Mononuclear cell (primary cell): ENCODE measurements around the gene INAFM2. TPM values are rescaled to one million over a fixed set of nuclear protein-coding genes. Genes with fewer than 3 reads are reported as not detected.

Source experiments
- H3K27me3 ChIP-seq: 2 replicates; pipeline ENCODE4 v1.6.0; 2011; ENCODE audit warnings: low read length, control low read depth; ENCODE audit not compliant: insufficient read depth
- H3K4me1 ChIP-seq: 2 replicates; pipeline ENCODE4 v1.5.1; 2011; ENCODE audit warnings: mild to moderate bottlenecking, low read length, control low read depth; ENCODE audit not compliant: insufficient read depth
- H3K4me3 ChIP-seq: 2 replicates; pipeline ENCODE4 v1.5.1; 2011; ENCODE audit warnings: mild to moderate bottlenecking, low read length, moderate library complexity
- H3K9me3 ChIP-seq: 2 replicates; pipeline ENCODE4 v1.5.1; 2011; ENCODE audit warnings: low read depth, mild to moderate bottlenecking, control low read depth, low read length
- total RNA-seq: library from RNA; depleted of rRNA; stranded (reverse); fragments of >200 nt; gene quantifications from one replicate; pipeline ENCODE4 v1.2.3, GENCODE V29; 2012

INAFM2 gene
- total RNA-seq, 1 donor, result 28.1 TPM

DNA sequence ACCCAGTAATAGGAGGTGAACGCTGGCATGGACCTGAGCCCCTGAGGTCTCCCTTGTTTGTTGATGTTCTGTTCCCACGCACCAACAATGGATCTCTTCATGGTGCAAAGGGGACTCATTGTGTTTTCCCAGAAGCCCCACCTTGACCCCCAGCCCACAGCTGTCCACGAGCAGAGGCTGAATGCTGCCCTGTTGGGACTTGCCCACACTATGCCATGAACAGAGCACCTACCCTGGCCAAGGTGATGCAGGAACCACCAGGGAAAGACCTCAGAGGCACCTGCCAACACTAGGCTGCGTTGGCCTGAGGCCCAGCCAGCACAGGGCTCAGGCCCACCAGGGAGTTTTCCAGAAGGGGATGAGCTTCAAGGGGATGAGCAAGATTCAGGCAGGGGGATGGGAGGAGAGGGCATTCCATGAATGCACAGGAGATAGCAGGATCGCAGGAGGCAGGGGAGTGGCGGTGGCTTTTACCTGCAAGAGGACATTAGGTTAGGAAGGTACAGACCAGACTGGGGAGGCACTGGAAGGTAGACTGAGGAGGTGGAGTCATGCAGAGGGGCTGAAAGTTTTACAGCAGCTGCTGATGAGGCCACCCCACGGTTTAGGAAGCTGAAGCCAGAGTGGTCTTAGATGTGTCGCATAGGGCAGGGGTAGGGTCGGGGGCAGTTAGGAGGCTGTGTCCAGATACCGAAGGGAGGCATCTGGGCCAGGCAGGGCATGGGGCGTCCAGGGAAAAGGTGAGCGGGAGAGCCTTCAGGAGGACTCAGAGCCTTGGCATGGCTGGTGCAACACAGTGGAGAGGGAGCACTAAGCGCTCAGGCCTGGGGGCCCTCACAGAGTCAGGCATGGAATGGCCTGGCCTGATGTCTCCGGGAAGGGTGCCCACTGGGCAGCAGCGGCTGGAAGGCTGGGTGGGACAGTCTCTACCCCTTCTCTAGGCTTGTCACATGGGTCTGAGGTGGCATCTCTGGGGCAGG, 23.4 kb downstream of the INAFM2 start:
- Histone ChIP-seq H3K4me3 (no peak overlapping the region), H3K4me1 (peaks cover 17% of the 10 kb centered on the region), H3K9me3 (no peaks in the 10 kb centered on the region), H3K27me3 (no peaks in the 10 kb centered on the region)

DNA sequence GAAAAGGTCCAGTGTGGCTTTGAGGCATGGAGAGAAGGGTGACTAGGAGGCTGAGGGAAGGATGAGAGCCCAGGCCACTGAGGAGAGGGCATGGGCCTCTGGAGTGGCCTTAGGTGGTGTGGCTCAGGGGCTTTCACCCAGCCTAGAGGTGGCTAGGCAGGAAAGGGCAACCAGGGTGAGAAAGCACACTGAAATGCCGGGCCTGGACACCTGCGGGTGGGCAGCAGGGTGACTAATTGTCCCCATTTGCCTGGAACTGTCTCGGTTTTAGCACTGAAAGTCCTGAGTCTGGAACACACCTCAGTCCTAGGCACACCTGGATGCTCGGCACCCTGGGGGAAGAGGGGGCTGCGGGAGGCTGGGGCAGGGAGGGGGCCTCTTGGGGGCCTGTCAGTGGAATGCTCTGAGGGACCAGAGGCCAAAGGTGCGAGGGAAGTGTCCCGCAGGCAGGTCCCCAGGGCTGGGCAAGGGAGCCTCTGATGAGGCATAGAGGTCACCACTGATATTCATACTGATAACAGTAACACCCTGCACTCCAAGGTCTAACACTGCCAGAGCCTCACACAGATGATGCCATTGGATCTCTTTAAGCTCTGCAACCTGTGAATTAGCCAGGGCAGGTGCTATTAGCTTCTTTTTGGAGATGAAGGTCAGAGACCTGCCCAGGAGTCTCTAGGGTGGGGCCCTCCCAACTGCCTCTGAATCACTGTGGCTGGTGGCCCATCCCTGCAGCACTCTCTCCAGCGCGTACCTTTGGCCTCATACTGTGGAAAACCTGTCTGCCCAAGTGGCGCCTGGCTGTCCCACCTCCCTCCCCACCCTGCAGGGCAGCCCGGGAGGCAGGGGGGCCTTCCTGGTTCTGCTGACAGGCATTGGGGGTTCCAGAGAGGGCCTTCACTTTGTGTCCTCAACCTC, 24.3 kb downstream of the INAFM2 start:
- Histone ChIP-seq H3K9me3 (no peaks in the 10 kb centered on the region), H3K4me3 (no peak overlapping the region), H3K27me3 (no peaks in the 10 kb centered on the region), H3K4me1 (peaks cover 16% of the 10 kb centered on the region)

DNA sequence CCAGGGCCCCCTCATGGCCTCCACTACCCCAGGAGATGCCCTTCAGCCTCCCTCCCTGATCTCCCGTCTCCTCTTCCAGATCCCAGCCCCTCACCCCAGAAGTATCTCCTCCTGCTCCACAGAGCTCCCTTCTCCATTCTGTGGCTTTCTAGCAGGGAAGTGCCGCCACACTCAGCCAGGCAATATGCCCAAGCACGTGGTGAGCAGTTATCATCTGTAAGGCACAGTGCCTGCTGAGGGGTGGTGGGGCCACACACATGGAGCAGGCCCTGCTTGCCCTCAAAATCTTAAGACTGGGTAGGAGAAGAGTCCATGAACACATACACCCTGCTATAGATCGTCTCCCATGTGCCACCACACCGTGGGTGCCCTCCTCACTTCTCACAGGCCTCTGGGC, 25.0 kb downstream of the INAFM2 start:
- H3K9me3 ChIP-seq, result no peaks in the 10 kb centered on the region
- peaks cover 9% of the 10 kb centered on the region for H3K4me1 ChIP-seq
- no peaks in the 10 kb centered on the region for H3K27me3 ChIP-seq
- no peak overlapping the region for H3K4me3 ChIP-seq

DNA sequence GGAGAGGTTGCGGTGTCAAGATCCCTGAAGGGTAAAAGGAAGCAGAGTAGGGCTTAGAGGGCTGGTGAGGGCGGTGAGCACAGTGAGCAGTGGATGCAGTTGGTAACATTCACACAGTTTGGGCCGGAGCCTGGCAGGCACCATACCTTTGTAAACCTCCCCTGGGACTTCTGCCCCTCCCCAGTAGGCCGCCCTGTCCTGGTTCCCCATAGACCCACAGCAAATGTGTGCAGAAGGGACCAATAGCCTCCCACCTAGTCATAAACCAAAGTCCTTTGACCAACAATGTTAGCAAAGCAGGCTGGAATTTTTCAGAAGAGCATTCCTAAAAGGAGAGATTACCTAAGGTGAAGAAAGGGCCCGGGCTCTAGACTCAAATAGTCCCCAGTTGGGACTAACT, 25.7 kb downstream of the INAFM2 start:
- Histone ChIP-seq H3K4me3 (no peak overlapping the region), H3K9me3 (no peaks in the 10 kb centered on the region), H3K4me1 (peaks cover 2% of the 10 kb centered on the region), H3K27me3 (no peaks in the 10 kb centered on the region)

DNA sequence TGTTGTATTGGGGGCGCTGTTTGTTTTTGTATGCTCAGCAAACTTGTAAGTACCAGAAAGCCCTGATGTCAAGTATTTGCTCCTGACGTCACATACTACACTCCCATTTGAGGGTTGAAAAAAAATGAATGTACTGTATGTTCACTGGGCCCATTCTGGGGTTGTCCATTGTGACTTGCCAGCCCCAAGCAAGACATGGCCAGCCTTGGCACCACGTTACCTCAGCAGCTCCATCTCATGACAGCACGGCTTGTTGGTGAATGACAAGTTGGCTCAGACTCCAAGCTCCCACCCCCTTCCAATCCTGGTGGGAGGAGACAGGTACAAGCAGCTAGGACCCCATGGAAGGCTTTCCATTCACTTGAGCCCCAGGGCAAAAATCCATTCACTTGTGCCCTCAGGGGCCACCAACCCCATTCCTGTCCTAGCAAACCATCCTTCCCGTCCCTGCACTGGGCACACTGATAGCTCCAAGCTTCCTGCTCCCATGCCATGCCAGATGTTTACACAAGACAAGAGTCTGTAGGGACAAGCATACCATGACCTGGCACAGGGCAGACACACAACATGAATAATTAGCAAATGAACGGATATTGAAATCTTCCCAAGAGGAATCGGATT, 28.9 kb downstream of the INAFM2 start:
- no peak overlapping the region for H3K4me3 ChIP-seq
- no peaks in the 10 kb centered on the region for H3K4me1 ChIP-seq
- no peaks in the 10 kb centered on the region for H3K27me3 ChIP-seq
- no peaks in the 10 kb centered on the region for H3K9me3 ChIP-seq

DNA sequence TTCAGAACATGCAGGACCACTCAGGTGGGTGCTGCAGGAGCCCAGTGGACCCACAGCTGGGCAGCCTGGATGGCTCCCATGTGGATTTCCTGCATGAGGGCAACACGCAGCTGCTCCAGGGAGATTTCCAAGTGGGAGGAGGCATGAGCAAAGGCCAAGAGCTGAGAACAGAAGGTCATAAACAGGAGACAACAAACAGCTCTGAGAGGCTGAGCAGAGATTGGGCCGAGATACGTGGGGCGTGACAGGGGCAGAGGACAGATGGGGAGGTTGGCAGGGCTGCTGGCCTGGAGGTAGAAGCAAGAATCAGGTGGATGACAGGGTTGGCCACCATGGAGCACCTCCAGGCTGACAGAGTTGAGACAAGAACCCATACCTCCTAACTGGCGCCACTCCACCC, 30.2 kb downstream of the INAFM2 start:
- peaks cover 9% of the 10 kb centered on the region for H3K4me1 ChIP-seq
- no peak overlapping the region for H3K4me3 ChIP-seq
- no peaks in the 10 kb centered on the region for H3K9me3 ChIP-seq
- no peaks in the 10 kb centered on the region for H3K27me3 ChIP-seq

DNA sequence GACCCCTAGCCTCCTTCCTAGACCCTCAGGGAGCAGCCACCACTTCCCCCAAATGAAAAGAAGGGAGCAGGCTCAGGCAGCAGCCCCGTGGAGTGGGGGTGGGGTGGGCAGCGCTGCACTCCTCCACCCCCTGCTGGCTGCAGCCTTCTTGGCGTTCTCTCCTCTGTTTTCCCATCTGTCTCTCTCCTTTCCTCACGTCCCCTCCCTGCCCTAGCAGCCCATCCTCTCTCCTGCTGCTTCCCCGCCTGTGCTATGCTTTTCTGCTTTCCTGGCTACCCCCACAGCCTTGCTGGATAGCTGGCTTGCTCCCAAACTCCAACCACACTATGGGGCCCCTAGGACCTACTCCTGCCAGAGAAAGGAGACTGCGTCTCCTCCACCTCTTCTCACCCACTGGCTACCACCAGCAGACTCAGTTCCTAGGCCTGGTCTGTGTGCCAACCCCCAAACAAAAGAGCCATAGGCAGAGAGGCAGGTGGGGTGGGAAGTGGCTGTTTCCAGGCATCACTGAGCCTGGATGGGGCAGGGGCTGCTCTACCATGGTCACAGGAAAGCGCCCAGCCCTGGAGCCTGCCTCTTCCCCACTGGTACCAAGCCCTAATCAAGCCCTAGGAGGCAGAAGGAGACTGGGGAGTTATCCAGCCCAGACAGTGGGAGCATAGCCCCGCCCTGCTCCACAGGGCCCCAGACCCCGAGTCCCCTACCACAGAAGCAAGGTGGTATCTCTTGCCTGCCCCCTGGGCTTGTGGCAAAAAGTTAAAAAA, 31.1 kb downstream of the INAFM2 start:
- Histone ChIP-seq H3K9me3 (no peaks in the 10 kb centered on the region), H3K4me1 (peaks cover 11% of the 10 kb centered on the region), H3K27me3 (no peaks in the 10 kb centered on the region), H3K4me3 (no peak overlapping the region)

DNA sequence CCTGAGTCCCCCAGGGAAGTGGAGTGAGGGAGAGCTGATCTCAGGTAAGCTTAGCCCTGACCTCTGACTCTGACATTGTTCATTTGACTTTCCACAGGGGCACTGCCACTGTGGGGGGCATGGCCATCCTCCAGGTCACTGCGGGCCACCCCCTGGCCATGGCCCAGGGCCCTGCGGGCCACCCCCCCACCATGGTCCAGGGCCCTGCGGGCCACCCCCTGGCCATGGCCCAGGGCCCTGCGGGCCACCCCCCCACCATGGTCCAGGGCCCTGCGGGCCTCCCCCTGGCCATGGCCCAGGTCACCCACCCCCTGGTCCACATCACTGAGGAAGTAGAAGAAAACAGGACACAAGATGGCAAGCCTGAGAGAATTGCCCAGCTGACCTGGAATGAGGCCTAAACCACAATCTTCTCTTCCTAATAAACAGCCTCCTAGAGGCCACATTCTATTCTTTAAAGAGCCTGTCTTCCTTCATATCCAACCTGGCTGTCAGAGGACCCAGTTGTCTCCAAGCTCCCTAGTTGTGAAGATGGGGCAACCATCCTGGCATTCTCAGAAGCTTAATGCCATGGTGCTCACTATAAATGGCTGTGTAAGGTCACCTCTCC, 32.6 kb downstream of the INAFM2 start:
- peaks cover 11% of the 10 kb centered on the region for H3K4me1 ChIP-seq
- H3K9me3 ChIP-seq, result no peaks in the 10 kb centered on the region
- no peaks in the 10 kb centered on the region for H3K27me3 ChIP-seq
- H3K4me3 ChIP-seq, result no peak overlapping the region

DNA sequence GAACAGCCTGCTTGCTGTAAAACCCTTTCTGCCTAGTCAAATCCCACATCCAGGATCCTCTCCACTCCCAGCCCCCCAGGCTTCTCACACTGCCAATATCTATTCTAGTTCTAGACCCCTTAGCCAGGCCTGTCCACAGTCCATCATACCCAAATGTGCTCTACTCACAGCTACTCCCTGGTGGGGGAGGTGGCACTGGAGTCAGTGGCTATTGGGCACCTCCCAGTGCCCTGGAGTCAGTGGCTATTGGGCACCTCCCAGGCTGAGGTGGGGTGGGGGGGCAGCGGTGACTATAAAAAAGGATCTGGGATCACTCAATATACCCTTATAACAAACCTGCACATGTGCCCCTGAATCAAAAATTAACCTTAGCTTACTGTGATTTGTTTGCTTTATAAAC, 33.8 kb downstream of the INAFM2 start:
- no peaks in the 10 kb centered on the region for H3K9me3 ChIP-seq
- H3K4me3 ChIP-seq, result no peak overlapping the region
- H3K27me3 ChIP-seq, result no peaks in the 10 kb centered on the region
- peaks cover 11% of the 10 kb centered on the region for H3K4me1 ChIP-seq

DNA sequence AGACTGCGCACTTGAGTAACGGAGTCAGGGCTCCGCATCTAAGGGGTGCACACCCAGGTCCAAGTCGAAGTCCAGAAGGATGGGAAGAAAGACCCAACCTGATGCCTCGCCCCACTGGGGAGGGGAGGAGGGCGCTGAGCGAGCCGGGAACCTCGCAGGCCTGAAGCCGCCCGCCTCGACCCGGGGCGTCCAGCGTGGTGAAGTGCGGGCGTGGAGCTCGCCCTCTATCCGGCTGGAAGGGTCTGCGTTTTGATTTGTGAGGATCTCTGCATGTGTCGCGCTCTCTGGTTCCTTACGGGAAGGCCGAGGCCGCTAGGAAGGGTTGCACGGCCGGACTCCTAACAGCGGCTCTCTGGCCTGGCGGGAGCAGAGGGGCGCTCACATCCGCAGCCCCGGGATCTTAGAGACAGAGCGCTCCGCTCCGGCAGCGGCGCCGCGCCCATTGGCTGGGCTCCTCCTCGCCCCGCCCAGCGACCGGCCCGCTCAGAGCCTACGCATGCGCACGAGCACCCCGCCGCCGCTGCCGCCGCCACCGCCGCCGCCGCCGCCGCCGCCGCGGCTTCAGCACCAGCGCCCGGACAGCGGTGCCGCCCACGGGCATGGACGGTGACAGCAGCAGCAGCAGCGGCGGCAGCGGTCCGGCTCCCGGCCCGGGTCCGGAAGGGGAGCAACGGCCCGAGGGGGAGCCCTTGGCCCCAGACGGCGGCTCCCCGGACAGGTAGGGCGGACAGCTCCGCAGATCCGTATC, 34.4 kb downstream of the INAFM2 start, which contains the start of gene DISP2:
Gene DISP2, plus strand, starts transcription at position 497 of the 748 bp plus-strand sequence. Its CDS starts 103 bp downstream, at position 600.
- Histone ChIP-seq H3K4me3 (peak within 1 kb of the TSS; percentile 36), H3K27me3 (no peaks in the 10 kb centered on the region), H3K4me1 (peaks cover 11% of the 10 kb centered on the region), H3K9me3 (no peaks in the 10 kb centered on the region)

DNA sequence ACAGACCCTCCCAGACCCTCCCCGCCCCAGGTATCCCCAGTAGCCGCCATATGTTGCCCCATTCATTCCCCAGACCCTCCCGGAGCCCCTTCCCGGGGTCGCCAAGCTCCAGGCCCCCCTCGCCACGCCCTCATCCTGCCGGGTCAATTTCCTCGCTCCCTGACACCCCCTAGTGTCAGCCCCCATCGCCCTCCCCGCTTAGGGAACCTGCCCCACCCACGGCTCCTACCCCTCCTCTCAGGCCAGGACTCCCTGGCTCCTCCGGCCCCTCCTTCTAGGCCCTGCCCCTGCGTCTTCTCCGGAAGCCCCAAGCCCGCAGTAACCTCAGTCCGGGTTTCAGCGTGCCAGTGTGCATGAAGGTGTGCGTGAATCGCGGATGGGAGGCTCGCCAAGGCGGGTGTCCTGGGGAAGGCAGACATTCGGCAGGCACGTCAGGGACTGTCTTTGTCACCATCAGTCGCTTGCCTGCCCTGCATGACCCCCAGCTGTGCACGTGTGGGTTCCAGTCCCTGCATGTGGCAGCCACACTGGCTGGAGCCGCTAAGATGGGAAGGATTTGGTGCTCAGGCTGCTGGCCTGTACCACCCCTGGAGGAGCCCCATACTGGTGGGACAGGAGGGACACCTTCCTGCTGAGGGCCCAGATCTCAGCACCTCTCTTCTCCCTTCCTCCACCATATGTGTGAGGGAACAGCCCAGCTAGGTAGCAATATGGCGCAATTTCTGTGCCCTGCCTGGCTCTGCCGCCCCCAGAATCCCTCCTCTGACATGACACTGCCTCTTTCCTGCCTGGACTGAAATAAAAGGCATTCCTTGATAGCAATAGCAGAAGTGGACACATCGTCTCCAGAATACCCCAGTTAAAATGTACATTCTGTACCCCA, 35.2 kb downstream of the INAFM2 start:
- Histone ChIP-seq H3K9me3 (no peaks in the 10 kb centered on the region), H3K4me3 (peak overlapping the region; percentile 31)

DNA sequence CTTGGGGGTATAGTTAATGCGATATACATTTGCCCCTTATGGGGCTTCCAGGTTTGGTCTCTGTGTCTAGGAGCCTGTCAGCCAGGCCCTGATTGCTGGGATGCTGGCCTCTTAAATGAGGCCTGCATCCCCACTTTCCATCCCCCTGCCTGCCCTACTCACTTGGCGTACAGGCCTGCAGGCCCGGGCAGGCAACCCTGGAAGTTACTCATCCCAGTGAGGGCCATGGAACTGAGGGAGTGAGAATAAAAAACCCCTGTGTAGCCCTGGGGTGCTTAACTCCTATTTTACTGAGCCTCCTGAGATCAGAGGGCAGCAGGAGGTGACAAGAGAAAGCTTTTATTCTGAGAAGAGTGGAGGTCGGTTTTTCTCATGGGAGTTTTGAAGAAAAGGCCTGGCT, 36.5 kb downstream of the INAFM2 start:
- Histone ChIP-seq H3K27me3 (no peaks in the 10 kb centered on the region), H3K4me3 (no peak overlapping the region), H3K9me3 (no peaks in the 10 kb centered on the region), H3K4me1 (peaks cover 11% of the 10 kb centered on the region)

More for the DNA sequence above, 35.2 kb downstream of the INAFM2 start:
- peaks cover 11% of the 10 kb centered on the region for H3K4me1 ChIP-seq
- no peaks in the 10 kb centered on the region for H3K27me3 ChIP-seq
